ENCODE results near the gene MAD1L1.

The MAD1L1 gene

DNA sequence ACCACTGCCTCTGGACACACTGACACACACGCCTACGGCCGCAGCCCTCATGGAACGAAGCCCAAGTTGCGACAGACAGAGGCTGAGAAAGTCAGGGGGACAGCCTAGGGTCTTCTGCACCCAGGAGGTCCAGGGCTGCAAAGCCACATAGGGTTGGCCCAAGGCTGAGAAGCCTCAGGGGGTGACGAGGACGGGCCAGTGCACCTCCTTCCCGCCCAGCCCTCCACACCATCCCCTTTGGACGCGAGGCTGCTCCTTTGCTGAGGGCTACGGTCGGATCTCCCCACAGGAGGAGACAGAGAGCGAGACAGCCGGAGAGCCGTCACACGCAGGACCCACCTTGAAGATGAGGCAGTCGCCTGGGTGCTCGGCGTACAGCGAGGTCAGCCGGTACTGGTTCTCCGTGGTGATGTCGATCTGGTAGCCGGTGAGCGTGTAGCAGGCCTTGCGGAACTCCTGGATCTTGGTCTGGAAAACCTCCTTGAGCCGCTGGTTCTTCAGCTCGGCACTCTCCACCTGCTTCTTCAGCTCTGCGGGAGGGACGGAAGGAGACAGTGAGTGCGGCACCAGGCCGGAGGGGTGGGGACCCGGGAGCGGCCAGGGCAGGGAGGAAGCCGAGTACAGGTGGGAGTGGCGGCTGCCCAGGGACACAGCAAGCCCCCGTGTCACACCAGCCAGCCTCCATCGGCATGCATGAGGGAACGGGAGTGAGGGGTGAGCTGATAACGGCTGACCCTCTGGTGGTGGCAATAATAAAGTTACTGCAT, 334.7 kb downstream of the MAD1L1 start:
- no peak for TF ChIP-seq ZNF155 (tag by site-specific recombination; IDR thresholded peaks at IDR 0.05)
- TF ChIP-seq ZNF404 (tag by site-specific recombination; IDR thresholded peaks at IDR 0.05), result no peak
- no peak for TF ChIP-seq GLIS1 (tag by site-specific recombination; IDR thresholded peaks at IDR 0.05)
- TF ChIP-seq ZNF513 (tag by site-specific recombination; IDR thresholded peaks at IDR 0.05), result no peak
- TF ChIP-seq ZNF585B (tag by site-specific recombination; IDR thresholded peaks at IDR 0.05), result no peak
- TF ChIP-seq INSM2 (tag by site-specific recombination; IDR thresholded peaks at IDR 0.05), result no peak
- TF ChIP-seq ZNF132 (tag by site-specific recombination; IDR thresholded peaks at IDR 0.05; ENCODE audit: borderline replicate concordance), result no peak
- no peak for TF ChIP-seq OVOL3 (tag by site-specific recombination; IDR thresholded peaks at IDR 0.05)
- TF ChIP-seq, protein P1, sequence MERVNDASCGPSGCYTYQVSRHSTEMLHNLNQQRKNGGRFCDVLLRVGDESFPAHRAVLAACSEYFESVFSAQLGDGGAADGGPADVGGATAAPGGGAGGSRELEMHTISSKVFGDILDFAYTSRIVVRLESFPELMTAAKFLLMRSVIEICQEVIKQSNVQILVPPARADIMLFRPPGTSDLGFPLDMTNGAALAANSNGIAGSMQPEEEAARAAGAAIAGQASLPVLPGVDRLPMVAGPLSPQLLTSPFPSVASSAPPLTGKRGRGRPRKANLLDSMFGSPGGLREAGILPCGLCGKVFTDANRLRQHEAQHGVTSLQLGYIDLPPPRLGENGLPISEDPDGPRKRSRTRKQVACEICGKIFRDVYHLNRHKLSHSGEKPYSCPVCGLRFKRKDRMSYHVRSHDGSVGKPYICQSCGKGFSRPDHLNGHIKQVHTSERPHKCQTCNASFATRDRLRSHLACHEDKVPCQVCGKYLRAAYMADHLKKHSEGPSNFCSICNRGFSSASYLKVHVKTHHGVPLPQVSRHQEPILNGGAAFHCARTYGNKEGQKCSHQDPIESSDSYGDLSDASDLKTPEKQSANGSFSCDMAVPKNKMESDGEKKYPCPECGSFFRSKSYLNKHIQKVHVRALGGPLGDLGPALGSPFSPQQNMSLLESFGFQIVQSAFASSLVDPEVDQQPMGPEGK (tag by site-specific recombination; IDR thresholded peaks at IDR 0.05), result no peak
- no peak for TF ChIP-seq ZNF529 (tag by site-specific recombination; IDR thresholded peaks at IDR 0.05; ENCODE audit: insufficient replicate concordance)
- no peak for TF ChIP-seq KLF10 (tag by site-specific recombination; IDR thresholded peaks at IDR 0.05)
- no peaks in the 10 kb centered on the region for H3K4me1 ChIP-seq (ENCODE audit: control insufficient read depth, insufficient read depth, low read length)
- no peaks in the 10 kb centered on the region for H3K9me3 ChIP-seq (ENCODE audit: control insufficient read depth, insufficient read depth, low read depth, low read length)
- H3K4me3 ChIP-seq (ENCODE audit: low read depth, low read length), result no peak overlapping the region
- H3K27ac ChIP-seq (ENCODE audit: extremely low read depth, low read depth, low read length), result no peak overlapping the region
- CTCF ChIA-PET, result no interaction called here
- no peaks in the 10 kb centered on the region for H3K36me3 ChIP-seq (ENCODE audit: control insufficient read depth in 2 of 2, insufficient read depth in 1 of 2, low read length in 2 of 2)
- POLR2A ChIA-PET, result no interaction called here

- Histone ChIP-seq H3K9me3 (ENCODE audit: control insufficient read depth, insufficient read depth, low read depth, low read length) (no peaks in the 10 kb centered on the region), H3K4me3 (ENCODE audit: low read depth, low read length) (no peak overlapping the region), H3K4me1 (ENCODE audit: control insufficient read depth, insufficient read depth, low read length) (no peaks in the 10 kb centered on the region), H3K27ac (ENCODE audit: extremely low read depth, low read depth, low read length) (no peak overlapping the region), H3K36me3 (ENCODE audit: control insufficient read depth in 2 of 2, insufficient read depth in 1 of 2, low read length in 2 of 2) (no peaks in the 10 kb centered on the region)
- ChIA-PET CTCF (no interaction called here), POLR2A (no interaction called here)
- TF ChIP-seq ZNF621 (tag by site-specific recombination; IDR thresholded peaks at IDR 0.05) (no peak), ZNF211 (tag by site-specific recombination; IDR thresholded peaks at IDR 0.05; ENCODE audit: low read depth) (no peak), TSHZ1 (tag by site-specific recombination; IDR thresholded peaks at IDR 0.05; ENCODE audit: borderline replicate concordance) (no peak), ZNF426 (tag by site-specific recombination; IDR thresholded peaks at IDR 0.05) (no peak), ZBTB17 (tag by site-specific recombination; IDR thresholded peaks at IDR 0.05) (no peak), ZNF449 (tag by site-specific recombination; IDR thresholded peaks at IDR 0.05) (no peak), ZBTB7A (tag by site-specific recombination; IDR thresholded peaks at IDR 0.05; ENCODE audit: low read depth) (no peak), ZNF169 (tag by site-specific recombination; IDR thresholded peaks at IDR 0.05) (no peak), ZNF558 (tag by site-specific recombination; IDR thresholded peaks at IDR 0.05) (no peak), ZNF677 (tag by site-specific recombination; IDR thresholded peaks at IDR 0.05) (no peak)
- TF ChIP-seq, protein P2, sequence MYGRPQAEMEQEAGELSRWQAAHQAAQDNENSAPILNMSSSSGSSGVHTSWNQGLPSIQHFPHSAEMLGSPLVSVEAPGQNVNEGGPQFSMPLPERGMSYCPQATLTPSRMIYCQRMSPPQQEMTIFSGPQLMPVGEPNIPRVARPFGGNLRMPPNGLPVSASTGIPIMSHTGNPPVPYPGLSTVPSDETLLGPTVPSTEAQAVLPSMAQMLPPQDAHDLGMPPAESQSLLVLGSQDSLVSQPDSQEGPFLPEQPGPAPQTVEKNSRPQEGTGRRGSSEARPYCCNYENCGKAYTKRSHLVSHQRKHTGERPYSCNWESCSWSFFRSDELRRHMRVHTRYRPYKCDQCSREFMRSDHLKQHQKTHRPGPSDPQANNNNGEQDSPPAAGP (tag by site-specific recombination; IDR thresholded peaks at IDR 0.05), result no peak
Measured at GRCh38 chr7:1897076-1897860, 335.5 kb downstream of the MAD1L1 start.

Measured in HEK293 (cell line).